Left renal pelvis (tissue), 4 donors: ENCODE measurements around the gene ACOX1. TPM values are rescaled to one million over a fixed set of nuclear protein-coding genes. Genes with fewer than 3 reads are reported as not detected.

Experiments
- DNase-seq, 4 donors: peaks; one replicate each; pipeline ENCODE4 v3.0.0-alpha.2; 2013; ENCODE audit warnings: low read depth in 4 of 4, low spot score in 3 of 4
- polyA plus RNA-seq, 4 donors: library from polyadenylated mRNA; unstranded; fragments of 120-200 nt; gene quantifications; one replicate each; pipeline ENCODE4 v1.2.1, GENCODE V29; 2013; ENCODE audit not compliant: insufficient read length in 4 of 4

Gene ACOX1
- polyA plus RNA-seq, 4 donors: 20.3 to 40.0 (median 33.3) TPM

GRCh38 chr17:75895370-75896155, 83.4 kb downstream of the ACOX1 start:
- DNase-seq: no peak

GRCh38 chr17:75894049-75894733, 84.8 kb downstream of the ACOX1 start:
- no peak for DNase-seq

GRCh38 chr17:75893305-75894048, 85.5 kb downstream of the ACOX1 start:
- no peak for DNase-seq

- DNase-seq: no peak
These were observed 86.3 kb downstream of the ACOX1 start for GRCh38 chr17:75892556-75893224.

GRCh38 chr17:75891605-75892555, 87.1 kb downstream of the ACOX1 start:
- DNase-seq: no peak

Other genes starting within 250 kb of the ACOX1 start
- gene GALK1, start 214.0 kb downstream of the ACOX1 start, polyA plus RNA-seq: 10 to 100 TPM; 19.2 to 36.1 (median 24.1) TPM
- 10 to 100 TPM; 34.5 to 49.7 (median 36.4) TPM for gene UNK, start 194.4 kb downstream of the ACOX1 start, polyA plus RNA-seq
- 1 to 10 TPM; 4.8 to 9.8 (median 7.0) TPM for gene UNC13D, start 134.8 kb downstream of the ACOX1 start, polyA plus RNA-seq
- 10 to 100 TPM; 56.4 to 93.5 (median 79.6) TPM for gene WBP2, start 123.8 kb downstream of the ACOX1 start, polyA plus RNA-seq
- gene TRIM47, start 100.6 kb downstream of the ACOX1 start, polyA plus RNA-seq: 10 to 100 TPM in 1 of 4 donors, 1 to 10 TPM in 3; 6.1 to 18.1 (median 6.7) TPM
- gene TRIM65, start 82.2 kb downstream of the ACOX1 start, polyA plus RNA-seq: 10 to 100 TPM; 11.0 to 16.9 (median 13.2) TPM
- 100 to 1,000 TPM in 1 of 4 donors, 10 to 100 TPM in 3; 61.8 to 122 (median 76.3) TPM for gene MRPL38, start 74.3 kb downstream of the ACOX1 start, polyA plus RNA-seq
- 10 to 100 TPM in 1 of 4 donors, 1 to 10 TPM in 3; 7.5 to 15.1 (median 8.2) TPM for gene FBF1, start 38.1 kb downstream of the ACOX1 start, polyA plus RNA-seq
- gene TEN1, start 74 bp upstream of the ACOX1 start, polyA plus RNA-seq: 10 to 100 TPM; 19.8 to 32.3 (median 22.9) TPM
- 10 to 100 TPM; 12.5 to 28.5 (median 15.4) TPM for gene CDK3, start 21.7 kb upstream of the ACOX1 start, polyA plus RNA-seq
- gene EVPL, start 48.1 kb upstream of the ACOX1 start, polyA plus RNA-seq: 10 to 100 TPM in 3 of 4 donors, under 1 TPM in 1; 0.60 to 26.9 (median 17.6) TPM
- 100 to 1,000 TPM in 3 of 4 donors, 10 to 100 TPM in 1; 87.6 to 114 (median 109) TPM for gene SRP68, start 93.4 kb upstream of the ACOX1 start, polyA plus RNA-seq
- gene GALR2, start 95.6 kb upstream of the ACOX1 start, polyA plus RNA-seq: under 1 TPM in 2 of 4 donors, not detected in 2; 0.37 to 0.43 TPM
- 10 to 100 TPM in 2 of 4 donors, 1 to 10 TPM in 1, under 1 TPM in 1; 0.55 to 29.1 (median 7.2) TPM for gene ZACN, start 100.0 kb upstream of the ACOX1 start, polyA plus RNA-seq
- 100 to 1,000 TPM; 138 to 167 (median 154) TPM for gene EXOC7, start 124.6 kb upstream of the ACOX1 start, polyA plus RNA-seq
- 10 to 100 TPM in 3 of 4 donors, under 1 TPM in 1; 0.55 to 26.8 (median 17.8) TPM for gene FOXJ1, start 162.1 kb upstream of the ACOX1 start, polyA plus RNA-seq